ENCODE results near the gene ANXA10.
A peak's percentile ranks its signal among the peaks of the same experiment; 100 is the strongest.
"Not testable (repeated sequence)": the region's sequence is repeated elsewhere in the genome, so short reads cannot be mapped to it uniquely, and the experiment has no call there.

ANXA10 gene

DNA sequence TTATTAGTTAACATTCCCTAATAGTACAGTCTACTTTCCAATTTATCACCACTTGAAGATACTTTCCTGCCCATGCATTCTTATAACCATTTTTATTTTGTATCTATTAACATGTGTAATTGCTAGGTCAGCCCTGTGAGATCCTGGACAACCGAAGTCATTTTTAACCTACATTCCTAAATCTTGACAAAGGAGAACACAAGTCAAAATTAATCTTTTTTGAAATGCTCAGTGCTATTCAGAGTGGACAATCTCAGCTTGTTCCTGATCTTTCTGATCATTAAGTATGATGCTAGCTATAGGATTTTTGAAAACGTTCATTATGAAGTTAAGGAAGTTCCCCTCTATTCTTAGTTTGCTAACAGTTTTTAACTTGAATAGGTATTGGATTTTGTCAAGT, 37.5 kb downstream of the ANXA10 start:
- no peak for DNase-seq (ENCODE audit: low read depth, low spot score)
- TF ChIP-seq, protein P1, sequence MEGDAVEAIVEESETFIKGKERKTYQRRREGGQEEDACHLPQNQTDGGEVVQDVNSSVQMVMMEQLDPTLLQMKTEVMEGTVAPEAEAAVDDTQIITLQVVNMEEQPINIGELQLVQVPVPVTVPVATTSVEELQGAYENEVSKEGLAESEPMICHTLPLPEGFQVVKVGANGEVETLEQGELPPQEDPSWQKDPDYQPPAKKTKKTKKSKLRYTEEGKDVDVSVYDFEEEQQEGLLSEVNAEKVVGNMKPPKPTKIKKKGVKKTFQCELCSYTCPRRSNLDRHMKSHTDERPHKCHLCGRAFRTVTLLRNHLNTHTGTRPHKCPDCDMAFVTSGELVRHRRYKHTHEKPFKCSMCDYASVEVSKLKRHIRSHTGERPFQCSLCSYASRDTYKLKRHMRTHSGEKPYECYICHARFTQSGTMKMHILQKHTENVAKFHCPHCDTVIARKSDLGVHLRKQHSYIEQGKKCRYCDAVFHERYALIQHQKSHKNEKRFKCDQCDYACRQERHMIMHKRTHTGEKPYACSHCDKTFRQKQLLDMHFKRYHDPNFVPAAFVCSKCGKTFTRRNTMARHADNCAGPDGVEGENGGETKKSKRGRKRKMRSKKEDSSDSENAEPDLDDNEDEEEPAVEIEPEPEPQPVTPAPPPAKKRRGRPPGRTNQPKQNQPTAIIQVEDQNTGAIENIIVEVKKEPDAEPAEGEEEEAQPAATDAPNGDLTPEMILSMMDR (IDR thresholded peaks at IDR 0.05; ENCODE audit: insufficient read depth, low read length, missing control alignments) = no peak
- POLR2A ChIA-PET = no interaction called here
- no peak overlapping the region for H3K4me3 ChIP-seq (ENCODE audit: low read depth, low read length)
- CTCF ChIA-PET = interaction anchor here (1.8 to 1.9 kb wide), 2 partner anchors 10 to 24 kb away, joined by 4 to 12 read pairs; no protein-coding TSS in a partner anchor

DNA sequence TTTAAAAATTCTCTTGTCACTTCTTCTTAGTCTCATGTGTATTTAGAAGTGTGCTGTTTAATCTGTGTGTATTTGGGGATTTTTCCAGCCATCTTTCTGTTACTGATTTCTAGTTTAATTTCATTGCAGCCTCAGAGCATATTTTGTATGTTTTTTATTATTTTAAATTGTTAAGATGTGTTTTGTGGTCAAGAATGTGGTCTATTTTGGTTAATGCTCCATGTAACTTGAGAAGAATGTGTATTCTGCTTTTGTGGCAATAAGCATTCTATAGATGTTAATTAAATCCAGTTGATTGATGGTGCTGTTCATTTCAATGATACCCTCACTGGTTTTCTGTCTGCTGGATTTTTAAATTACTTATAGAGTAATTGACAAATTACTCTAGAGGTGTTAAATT, 38.9 kb downstream of the ANXA10 start:
- DNase-seq (ENCODE audit: low read depth, low spot score) = no peak
- CTCF ChIA-PET = interaction anchor here (2.0 kb wide), 1 partner anchor 23 kb away, joined by 7 read pairs; no protein-coding TSS in a partner anchor
- no peak overlapping the region for H3K4me3 ChIP-seq (ENCODE audit: low read depth, low read length)
- TF ChIP-seq, protein P1 (IDR thresholded peaks at IDR 0.05; ENCODE audit: insufficient read depth, low read length, missing control alignments) = no peak
- POLR2A ChIA-PET = interaction anchor here (0.6 kb wide), 1 partner anchor 1254 kb away, joined by 3 read pairs; no protein-coding TSS in a partner anchor

DNA sequence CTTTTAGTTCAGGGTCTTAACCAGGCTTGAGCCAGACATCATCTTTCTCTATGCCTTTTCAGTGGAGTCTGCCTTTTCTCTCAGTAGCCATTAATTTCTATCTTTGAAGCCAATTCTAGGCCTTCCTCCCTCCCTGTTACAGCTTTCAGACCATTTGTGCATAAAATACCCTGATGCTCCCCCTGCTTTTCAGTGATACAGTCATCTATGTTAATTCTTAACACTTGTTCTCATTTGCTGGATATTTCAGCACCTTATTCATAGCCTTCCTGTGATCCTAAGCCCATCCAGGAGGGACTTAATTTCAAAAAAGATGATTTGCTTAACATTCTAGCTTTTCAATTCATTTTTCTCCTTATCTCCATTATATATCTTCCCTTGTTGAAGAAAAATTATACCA, 42.3 kb downstream of the ANXA10 start:
- TF ChIP-seq, protein P1 (IDR thresholded peaks at IDR 0.05; ENCODE audit: insufficient read depth, low read length, missing control alignments) = no peak
- ChIA-PET CTCF (interaction anchor here (0.6 kb wide), 1 partner anchor 451 kb away, joined by 3 read pairs; no protein-coding TSS in a partner anchor), POLR2A (no interaction called here)

DNA sequence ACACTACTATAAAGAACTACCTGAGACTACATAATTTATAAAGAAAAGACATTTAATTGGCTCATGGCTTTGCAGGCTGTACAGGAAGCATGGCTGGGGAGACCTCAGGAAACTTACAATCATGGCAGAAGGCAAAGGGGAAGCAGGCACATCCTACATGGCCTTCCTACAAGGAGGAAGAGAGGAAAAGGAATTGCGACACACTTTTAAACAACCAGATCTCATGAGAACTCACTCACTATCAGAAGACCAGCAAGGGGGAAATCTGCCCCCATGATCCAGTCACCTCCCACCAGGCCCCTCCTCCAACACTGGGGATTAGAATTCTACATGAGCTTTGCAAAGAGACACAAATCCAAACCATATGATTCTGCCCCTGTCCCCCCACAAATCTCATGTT, 43.5 kb downstream of the ANXA10 start:
- POLR2A ChIA-PET = not testable (repeated sequence)

More for the DNA sequence above, 42.3 kb downstream of the ANXA10 start:
- DNase-seq (ENCODE audit: low read depth, low spot score) = no peak
- no peak overlapping the region for H3K4me3 ChIP-seq (ENCODE audit: low read depth, low read length)

DNA sequence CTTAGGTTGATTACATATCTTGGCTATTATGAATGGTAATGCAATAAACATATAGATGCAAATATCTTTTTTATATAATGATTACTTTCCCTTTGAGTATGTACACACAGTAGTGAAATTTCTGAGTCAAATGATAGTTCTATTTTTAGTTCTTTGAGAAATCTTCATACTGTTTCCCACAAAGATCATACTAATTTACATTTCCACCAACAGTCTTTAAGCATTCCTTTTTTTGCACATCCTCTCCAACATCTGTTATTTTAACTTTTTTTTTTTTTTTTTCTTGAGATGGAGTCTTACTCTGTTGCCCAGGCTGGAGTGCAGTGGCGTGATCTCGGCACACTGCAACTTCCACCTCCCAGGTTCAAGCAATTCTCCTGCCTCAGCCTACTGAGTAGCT, 45.4 kb downstream of the ANXA10 start:
- H3K4me3 ChIP-seq (ENCODE audit: low read depth, low read length); POLR2A ChIA-PET; DNase-seq (ENCODE audit: low read depth, low spot score): not testable (repeated sequence)
- CTCF ChIA-PET = interaction anchor here (2.4 kb wide), 1 partner anchor 16 kb away, joined by 11 read pairs; no protein-coding TSS in a partner anchor

More for the DNA sequence above, 43.5 kb downstream of the ANXA10 start:
- CTCF ChIA-PET = interaction anchor here (2.4 kb wide), 1 partner anchor 18 kb away, joined by 11 read pairs; no protein-coding TSS in a partner anchor
- not testable (repeated sequence) for H3K4me3 ChIP-seq (ENCODE audit: low read depth, low read length); DNase-seq (ENCODE audit: low read depth, low spot score)

DNA sequence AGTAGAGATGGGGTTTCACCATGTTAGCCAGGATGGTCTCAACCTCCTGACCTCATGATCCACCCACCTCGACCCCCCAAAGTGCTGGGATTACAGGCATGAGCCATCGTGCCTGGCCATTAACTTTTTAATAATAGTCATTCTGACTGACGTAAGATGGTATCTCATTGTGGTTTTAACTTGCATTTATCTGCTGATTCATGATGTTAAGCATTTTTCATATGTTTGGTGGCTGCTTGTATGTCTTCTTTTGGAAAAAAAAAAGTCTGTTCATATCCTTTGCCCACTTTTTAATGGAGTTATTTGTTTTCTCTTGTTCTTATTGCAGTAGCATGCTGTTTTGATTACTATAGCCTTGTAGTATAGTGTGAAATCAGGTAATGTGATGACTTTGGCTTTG, 45.8 kb downstream of the ANXA10 start:
- POLR2A ChIA-PET = no interaction called here
- H3K4me3 ChIP-seq (ENCODE audit: low read depth, low read length) = no peak overlapping the region
- CTCF ChIA-PET = interaction anchor here (0.9 kb wide), 1 partner anchor 9 kb away, joined by 3 read pairs; no protein-coding TSS in a partner anchor
- peak; percentile 91 for DNase-seq (ENCODE audit: low read depth, low spot score)
- TF ChIP-seq, protein P1 (IDR thresholded peaks at IDR 0.05; ENCODE audit: insufficient read depth, low read length, missing control alignments) = no peak

DNA sequence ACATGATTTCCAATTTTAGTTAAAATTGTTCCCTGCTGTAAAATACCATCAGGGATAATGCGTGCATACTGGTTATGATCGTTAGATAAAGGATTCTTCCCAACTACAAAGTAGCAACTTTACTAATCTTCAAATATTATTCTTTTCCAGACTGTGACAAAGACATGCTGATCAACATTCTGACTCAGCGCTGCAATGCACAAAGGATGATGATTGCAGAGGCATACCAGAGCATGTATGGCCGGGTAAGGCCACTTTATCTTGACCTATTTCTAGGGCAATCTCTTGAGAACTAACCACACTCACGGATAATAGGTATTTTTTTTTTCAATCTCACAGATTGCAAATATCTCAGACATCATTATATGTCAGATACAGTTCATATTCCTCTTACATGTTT, 47.0 kb downstream of the ANXA10 start:
- H3K4me3 ChIP-seq (ENCODE audit: low read depth, low read length) = no peak overlapping the region
- peak; percentile 58 for DNase-seq (ENCODE audit: low read depth, low spot score)
- TF ChIP-seq, protein P1 (IDR thresholded peaks at IDR 0.05; ENCODE audit: insufficient read depth, low read length, missing control alignments) = no peak
- POLR2A ChIA-PET = no interaction called here
- CTCF ChIA-PET = interaction anchor here (1.1 to 2.0 kb wide), 3 partner anchors 9 to 15 kb away, joined by 4 to 10 read pairs (median 8); no protein-coding TSS in a partner anchor

Measured in AG04449 (cell line).